ENCODE measurements around the gene ABCB10. TPM values are rescaled to one million over a fixed set of nuclear protein-coding genes. Genes with fewer than 3 reads are reported as not detected.

The ABCB10 gene
- total RNA-seq, 1 experiment from 2014 or later = 13.8 TPM

DNA sequence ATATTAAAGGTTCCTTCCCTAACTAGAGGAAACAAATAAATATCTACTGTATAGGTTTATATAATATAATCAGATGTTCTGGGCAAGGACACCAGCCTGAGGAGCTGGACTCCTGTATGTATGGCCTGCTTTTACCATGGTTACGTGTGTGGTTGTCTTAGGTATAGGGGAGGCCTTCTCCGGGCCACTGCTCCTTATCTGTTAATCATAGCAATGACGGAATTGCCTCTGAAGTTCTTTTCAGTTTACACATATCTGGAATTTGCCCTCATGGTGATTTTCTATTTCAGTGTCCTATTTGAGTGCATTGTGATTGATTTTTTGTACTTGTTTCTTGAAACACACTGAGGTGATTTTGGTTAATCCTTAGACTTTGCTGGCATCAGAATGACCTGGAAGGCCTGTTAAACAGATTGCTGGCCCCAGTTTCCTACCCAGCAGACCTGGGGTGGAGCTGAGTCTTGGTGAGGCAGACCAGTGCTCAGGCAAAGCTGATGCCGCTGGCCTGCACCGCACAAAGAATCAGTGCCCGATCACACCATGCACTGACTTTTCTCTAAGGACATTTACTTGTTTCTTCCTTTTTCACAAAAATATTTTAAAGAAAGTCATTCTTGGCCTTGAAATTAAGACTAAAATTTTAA lies 18.5 kb downstream of the ABCB10 start:
- H3K9me3 Mint-ChIP-seq = no peaks in the 10 kb centered on the region
- H2AK5ac ChIP-seq (ENCODE audit: insufficient read length, low read length) = no peak overlapping the region

More for the DNA sequence above, 18.5 kb downstream of the ABCB10 start:
- Histone ChIP-seq H3K27me3 (ENCODE audit: insufficient read depth, low read length) (no peaks in the 10 kb centered on the region), H2BK5ac (ENCODE audit: insufficient read length, low read length) (no peak overlapping the region), H3K4me2 (ENCODE audit: insufficient read depth, insufficient read length, low read length) (no peak overlapping the region), H3K27ac (ENCODE audit: insufficient read length, low read depth, low read length) (no peak overlapping the region), H3K79me2 (ENCODE audit: insufficient read depth, low read length) (no peaks in the 10 kb centered on the region), H2BK15ac (ENCODE audit: low read depth, low read length) (no peak overlapping the region), H2BK120ac (ENCODE audit: low read depth, low read length, poor library complexity, severe bottlenecking) (no peak overlapping the region), H4K91ac (ENCODE audit: insufficient read length, low read depth, low read length) (no peak overlapping the region), H2BK20ac (ENCODE audit: low read depth, low read length, poor library complexity, severe bottlenecking) (no peak overlapping the region), H4K8ac (replicated peaks; ENCODE audit: insufficient read length, low read depth, low read length) (no peak overlapping the region), H3K9ac (ENCODE audit: extremely low read depth, insufficient read length, low read length) (no peak overlapping the region), H3K18ac (ENCODE audit: insufficient read length, low read depth, low read length) (no peak overlapping the region), H3K9me3 (ENCODE audit: control insufficient read depth, low read depth, low read length) (no peaks in the 10 kb centered on the region), H3K23me2 (ENCODE audit: insufficient read length, low read depth, low read length, poor library complexity, severe bottlenecking) (no peaks in the 10 kb centered on the region), H3K79me1 (ENCODE audit: insufficient read depth, low read depth, low read length, poor library complexity, severe bottlenecking) (no peaks in the 10 kb centered on the region), H4K5ac (ENCODE audit: insufficient read length, low read depth, low read length) (no peak overlapping the region), H3K4ac (ENCODE audit: low read depth, low read length) (no peak overlapping the region), H3K4me1 (ENCODE audit: insufficient read depth, low read length) (no peaks in the 10 kb centered on the region), H3K14ac (ENCODE audit: insufficient read depth, low read length) (no peak overlapping the region), H3T11ph (ENCODE audit: low read length) (no peak overlapping the region), H3K23ac (ENCODE audit: insufficient read length, low read depth, low read length) (no peak overlapping the region), H2AFZ (ENCODE audit: low read length) (no peak overlapping the region), H3K56ac (ENCODE audit: insufficient read length, low read depth, low read length) (no peak overlapping the region), H4K20me1 (ENCODE audit: control insufficient read depth, insufficient read depth, insufficient read length) (no peaks in the 10 kb centered on the region), H2BK12ac (ENCODE audit: insufficient read length, low read depth, low read length) (no peak overlapping the region)
- Mint-ChIP-seq H3K36me3 (ENCODE audit: insufficient read depth in 1 of 3, low read depth in 3 of 3) (peaks cover 7 to 70% (median 62%) of the 10 kb centered on the region in 3 experiments; a peak in 6 of 7 replicates), H3K4me1 (no peaks in the 10 kb centered on the region), H3K27me3 (ENCODE audit: low read depth) (no peaks in the 10 kb centered on the region), H3K27ac (no peak overlapping the region), H3K4me3 (no peak overlapping the region)
- WGBS (ENCODE audit: extremely low coverage, insufficient read length, low lambda C conversion rate) = no CpG with 5 or more reads among the region's 6 CpGs
- DNase-seq = no peak
- TF ChIP-seq CTCF (conservative IDR thresholded peaks at IDR 0.05) = no peak

All from H9 (cell line).